Glomerular endothelial cell (primary cell): ENCODE measurements around the gene TDRD6. TPM values are rescaled to one million over a fixed set of nuclear protein-coding genes. Genes with fewer than 3 reads are reported as not detected.
"Not testable (repeated sequence)": the region's sequence is repeated elsewhere in the genome, so short reads cannot be mapped to it uniquely, and the experiment has no call there.

Experiments
- DNase-seq: peaks from one replicate; pipeline ENCODE4 v3.0.0-alpha.2; 2011; ENCODE audit warnings: low read depth, low spot score; ENCODE audit errors: extremely low read depth
- total RNA-seq: library from RNA; depleted of rRNA; stranded (reverse); fragments of >200 nt; gene quantifications from 2 replicates; pipeline ENCODE4 v1.2.3, GENCODE V29; 2015

Gene TDRD6
- total RNA-seq, 1 donor from 2014 or later = 0.12 TPM

DNA sequence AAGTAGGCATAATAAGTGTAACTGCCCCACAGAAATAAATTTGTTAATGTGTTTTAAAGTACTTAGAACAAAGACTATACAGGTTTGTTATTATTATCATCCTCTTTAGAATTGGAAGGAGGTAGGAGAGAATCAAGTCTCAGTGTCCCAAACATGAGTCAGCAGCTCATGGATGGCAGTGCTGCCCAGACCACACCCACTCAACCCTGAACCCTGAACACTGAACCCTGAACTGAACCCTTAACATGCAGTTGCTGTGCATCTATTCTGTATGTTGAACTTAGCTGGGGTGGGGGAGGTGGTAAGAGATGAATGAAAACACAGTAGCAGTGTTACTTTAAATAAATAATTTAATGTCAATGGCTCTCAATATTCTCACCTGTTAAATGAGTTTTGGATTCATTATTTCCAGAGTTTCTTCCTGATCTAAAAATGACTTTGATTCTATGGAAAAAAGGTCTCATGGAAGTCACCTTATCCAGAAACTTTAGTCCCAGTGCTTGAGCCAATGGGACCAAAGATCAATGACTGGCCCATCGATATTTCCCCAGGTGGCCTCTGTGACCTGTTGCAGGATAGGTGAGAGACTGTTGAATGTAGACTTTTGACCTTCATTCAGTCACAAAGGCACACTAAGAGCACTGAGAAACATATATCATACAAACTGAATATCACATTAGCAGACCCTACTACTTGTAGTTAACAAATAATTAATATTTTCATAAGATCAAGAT is 55.9 kb downstream of the TDRD6 start:
- DNase-seq = no peak

DNA sequence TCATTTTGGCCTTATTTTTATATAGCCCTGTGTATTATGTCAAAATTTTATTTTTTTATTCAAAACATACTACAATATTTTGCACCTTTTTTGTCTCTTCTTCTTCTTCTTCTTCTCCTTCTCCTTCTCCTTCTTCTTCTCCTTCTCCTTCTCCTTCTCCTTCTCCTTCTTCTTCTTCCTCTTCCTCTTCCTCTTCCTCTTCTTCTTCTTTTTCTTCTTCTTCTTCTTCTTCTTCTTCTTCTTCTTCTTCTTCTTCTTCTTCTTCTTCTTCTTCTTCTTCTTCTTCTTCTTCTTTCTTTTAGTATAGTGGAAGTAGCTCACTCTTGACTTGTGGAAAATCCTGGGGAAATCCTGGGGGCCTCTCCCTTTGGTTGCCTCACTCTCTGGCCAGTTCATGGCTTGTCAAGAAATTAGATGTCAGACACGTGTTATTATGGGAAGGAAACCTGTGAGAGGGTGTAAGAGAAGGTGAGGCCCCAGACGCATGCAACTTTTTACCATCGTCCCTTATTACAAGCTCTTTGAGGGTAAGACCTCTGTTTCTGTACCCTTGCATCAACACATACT is 56.6 kb downstream of the TDRD6 start:
- DNase-seq = not testable (repeated sequence)

DNA sequence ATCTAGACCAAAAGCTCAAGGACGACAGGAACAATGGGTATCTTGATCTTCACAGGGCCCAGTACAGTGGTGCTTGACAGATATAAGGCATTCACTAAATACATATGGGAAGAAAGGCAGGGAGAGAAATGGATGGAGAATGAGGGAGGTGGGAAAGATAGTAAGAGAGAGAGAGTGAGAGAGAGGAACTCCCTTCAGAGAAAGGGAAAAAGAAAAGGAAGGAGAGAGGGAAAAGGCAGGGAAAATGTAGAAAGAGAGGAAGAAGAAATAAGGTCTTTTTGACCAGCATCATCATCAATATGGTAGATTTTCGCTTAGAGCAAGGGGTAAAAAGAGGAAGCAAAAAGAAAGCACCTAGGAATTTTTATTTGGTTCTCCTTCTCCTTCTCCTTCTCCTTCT is 58.3 kb downstream of the TDRD6 start:
- DNase-seq = no peak

DNA sequence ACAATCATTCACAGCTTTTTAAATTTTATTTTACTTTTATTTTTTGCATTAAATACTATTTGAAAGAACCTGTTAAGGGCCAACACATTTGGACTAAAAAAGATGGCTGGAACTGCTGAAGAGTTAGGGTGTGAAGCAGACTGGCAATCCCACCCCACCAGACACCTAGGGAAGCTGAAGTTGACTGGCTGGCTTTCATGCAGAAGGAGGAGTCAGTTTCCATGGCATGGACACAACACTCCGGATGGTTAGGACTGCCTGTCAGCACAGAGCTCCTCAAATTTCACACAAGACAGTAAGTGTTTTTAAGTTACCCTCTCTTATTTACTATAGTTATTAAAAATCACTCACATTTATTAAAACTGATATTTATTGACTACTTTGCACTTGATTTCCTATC is 59.0 kb downstream of the TDRD6 start, which contains the start of gene ANKRD66:
ANKRD66 (plus strand) TSS at position 238 of the 400 bp plus-strand sequence. CDS start 5,016 bp downstream, outside the sequence.
- no peak for DNase-seq

DNA sequence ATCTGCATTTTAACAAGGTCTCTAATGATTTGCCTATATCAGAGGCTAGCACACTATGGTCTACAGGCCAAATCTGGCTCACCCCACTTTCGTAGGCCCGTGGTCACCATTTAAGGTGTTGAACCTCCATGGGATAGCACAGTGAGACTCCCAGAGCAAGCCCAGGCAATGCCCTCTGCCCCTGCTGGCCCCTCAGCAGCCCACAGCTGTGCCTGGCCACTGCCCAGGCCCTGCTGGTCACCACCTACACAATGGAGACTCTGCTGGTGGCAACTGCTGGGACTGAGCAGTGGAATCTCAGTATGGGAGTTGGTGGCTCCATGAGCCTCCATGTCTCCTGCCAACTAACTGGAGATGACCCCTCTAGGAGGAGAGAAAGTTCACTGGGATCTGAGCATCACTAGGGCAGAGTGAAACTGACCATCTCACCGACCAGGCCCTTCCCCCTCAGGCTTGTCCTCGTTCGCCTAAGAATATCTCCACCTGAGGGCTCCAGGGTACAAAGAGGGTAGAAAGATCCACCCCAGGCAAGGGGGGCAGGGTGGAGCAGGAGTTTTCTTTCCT is 61.3 kb downstream of the TDRD6 start:
- DNase-seq = no peak

DNA sequence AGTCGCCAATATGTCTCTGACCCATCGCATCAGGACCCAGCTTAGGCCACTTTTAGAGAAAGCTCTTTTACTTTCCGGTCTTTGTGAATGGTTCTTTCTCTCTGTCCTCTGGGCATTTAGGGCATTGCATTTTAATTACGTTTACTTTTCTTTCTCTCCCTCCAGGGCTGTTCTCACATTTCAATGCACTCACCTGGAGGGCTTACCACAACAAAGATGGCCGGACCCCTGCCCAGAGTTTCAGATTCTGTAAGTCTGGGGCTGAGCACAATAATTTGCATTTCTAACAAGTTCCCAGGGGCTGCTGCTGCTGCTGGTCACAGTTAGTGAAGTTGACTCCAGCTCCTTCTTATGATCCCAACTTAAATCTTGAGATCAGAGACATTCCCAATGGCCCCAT is 62.0 kb downstream of the TDRD6 start:
- no peak for DNase-seq

DNA sequence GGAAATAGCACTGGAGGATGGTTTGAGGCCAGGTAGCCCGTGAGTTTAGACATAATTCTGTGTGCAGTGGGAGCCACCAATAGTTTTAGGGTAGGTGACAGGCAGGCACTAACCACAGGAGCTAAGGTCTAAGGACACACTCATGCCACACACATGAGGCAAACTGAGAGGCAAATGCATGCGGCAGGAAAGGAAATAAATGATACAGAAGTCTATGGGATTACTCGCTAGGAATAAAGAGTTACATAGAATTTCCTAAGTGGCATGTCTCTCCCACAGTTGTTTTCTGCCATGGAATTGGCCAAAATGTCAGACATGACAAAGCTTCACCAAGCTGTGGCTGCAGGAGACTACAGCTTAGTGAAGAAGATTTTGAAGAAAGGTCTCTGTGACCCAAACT is 64.0 kb downstream of the TDRD6 start:
- DNase-seq = no peak

Other genes with a start within 250 kb of the TDRD6 start
- gene RCAN2, start 196.4 kb upstream of the TDRD6 start, total RNA-seq = 5.7 and 10.0 TPM in 2 replicates
- 1.9 TPM in 1 of 2 replicates, not detected in the other for gene CYP39A1, start 35.1 kb upstream of the TDRD6 start, total RNA-seq
- gene SLC25A27, start 34.9 kb upstream of the TDRD6 start, total RNA-seq = 2.2 and 2.6 TPM in 2 replicates
- gene PLA2G7, start 47.5 kb downstream of the TDRD6 start, total RNA-seq = 0.10 TPM in 1 of 2 replicates, not detected in the other
- not detected in 2 replicates for gene ANKRD66, start 59.0 kb downstream of the TDRD6 start, total RNA-seq
- not detected in 2 replicates for gene MEP1A, start 105.5 kb downstream of the TDRD6 start, total RNA-seq
- 495 and 502 TPM in 2 replicates for gene ADGRF5, start 234.1 kb downstream of the TDRD6 start, total RNA-seq